ENCODE data around the gene MBTPS2. TPM values are rescaled to one million over a fixed set of nuclear protein-coding genes. Genes with fewer than 3 reads are reported as not detected.
A peak's percentile ranks its signal among the peaks of the same experiment; 100 is the strongest.

MBTPS2 gene
- 13.6 TPM for total RNA-seq

- Histone ChIP-seq H3K9ac (ENCODE audit: low read depth in 1 of 3, low read length in 3 of 3) (peak within 1 kb of the TSS; percentile 83 to 93 (median 92)), H3K4me1 (ENCODE audit: control insufficient read depth in 3 of 3, insufficient read depth in 3 of 3, low read length in 3 of 3) (peaks cover 0 to 7% (median 2%) of the 10 kb centered on the region in 3 donors), H3K27me3 (ENCODE audit: control insufficient read depth in 3 of 3, insufficient read depth in 3 of 3, low read length in 3 of 3) (no peaks in the 10 kb centered on the region), H3K4me3 (ENCODE audit: low read length in 3 of 3) (peak within 1 kb of the TSS; percentile 80 to 85 (median 83)), H3K27ac (ENCODE audit: low read depth, low read length) (peak within 1 kb of the TSS; percentile 86), H3K9me3 (ENCODE audit: control insufficient read depth in 3 of 3, low read length in 3 of 3) (no peaks in the 10 kb centered on the region), H3K36me3 (ENCODE audit: control insufficient read depth in 3 of 3, insufficient read depth in 3 of 3, low read length in 3 of 3) (peaks cover 0 to 2% (median 0%) of the 10 kb centered on the region in 3 donors)
Observed at GRCh38 chrX:21839334-21840192, at the start of gene MBTPS2. MBTPS2 (plus strand) TSS chrX:21839617; CDS start chrX:21839735, 118 bp downstream.

GRCh38 chrX:21798677-21799219 is 40.7 kb upstream of the MBTPS2 start:
- H3K27me3 ChIP-seq (ENCODE audit: control insufficient read depth in 3 of 3, insufficient read depth in 3 of 3, low read length in 3 of 3) = no peaks in the 10 kb centered on the region
- H3K9me3 ChIP-seq (ENCODE audit: control insufficient read depth in 3 of 3, low read length in 3 of 3) = no peaks in the 10 kb centered on the region
- H3K9ac ChIP-seq (ENCODE audit: low read depth in 1 of 3, low read length in 3 of 3) = no peak overlapping the region
- peak overlapping the region; percentile 86 for H3K27ac ChIP-seq (ENCODE audit: low read depth, low read length)
- H3K4me3 ChIP-seq (ENCODE audit: low read length in 3 of 3) = peak overlapping the region in 1 of 3 donors; percentile 1
- H3K4me1 ChIP-seq (ENCODE audit: control insufficient read depth in 3 of 3, insufficient read depth in 3 of 3, low read length in 3 of 3) = peaks cover 8 to 26% (median 14%) of the 10 kb centered on the region in 3 donors
- no peaks in the 10 kb centered on the region for H3K36me3 ChIP-seq (ENCODE audit: control insufficient read depth in 3 of 3, insufficient read depth in 3 of 3, low read length in 3 of 3)

- Histone ChIP-seq H3K4me1 (ENCODE audit: control insufficient read depth in 3 of 3, insufficient read depth in 3 of 3, low read length in 3 of 3) (peaks cover 8 to 26% (median 14%) of the 10 kb centered on the region in 3 donors), H3K36me3 (ENCODE audit: control insufficient read depth in 3 of 3, insufficient read depth in 3 of 3, low read length in 3 of 3) (no peaks in the 10 kb centered on the region), H3K9ac (ENCODE audit: low read depth in 1 of 3, low read length in 3 of 3) (peak overlapping the region; percentile 24 to 65 (median 30)), H3K4me3 (ENCODE audit: low read length in 3 of 3) (peak overlapping the region in 1 of 3 donors; percentile 7), H3K9me3 (ENCODE audit: control insufficient read depth in 3 of 3, low read length in 3 of 3) (no peaks in the 10 kb centered on the region), H3K27me3 (ENCODE audit: control insufficient read depth in 3 of 3, insufficient read depth in 3 of 3, low read length in 3 of 3) (no peaks in the 10 kb centered on the region), H3K27ac (ENCODE audit: low read depth, low read length) (peak overlapping the region; percentile 86)
Observed at GRCh38 chrX:21799767-21800166, 39.6 kb upstream of the MBTPS2 start.

GRCh38 chrX:21800344-21800770 is 39.1 kb upstream of the MBTPS2 start:
- H3K4me1 ChIP-seq (ENCODE audit: control insufficient read depth in 3 of 3, insufficient read depth in 3 of 3, low read length in 3 of 3) = peaks cover 8 to 26% (median 14%) of the 10 kb centered on the region in 3 donors

DNA sequence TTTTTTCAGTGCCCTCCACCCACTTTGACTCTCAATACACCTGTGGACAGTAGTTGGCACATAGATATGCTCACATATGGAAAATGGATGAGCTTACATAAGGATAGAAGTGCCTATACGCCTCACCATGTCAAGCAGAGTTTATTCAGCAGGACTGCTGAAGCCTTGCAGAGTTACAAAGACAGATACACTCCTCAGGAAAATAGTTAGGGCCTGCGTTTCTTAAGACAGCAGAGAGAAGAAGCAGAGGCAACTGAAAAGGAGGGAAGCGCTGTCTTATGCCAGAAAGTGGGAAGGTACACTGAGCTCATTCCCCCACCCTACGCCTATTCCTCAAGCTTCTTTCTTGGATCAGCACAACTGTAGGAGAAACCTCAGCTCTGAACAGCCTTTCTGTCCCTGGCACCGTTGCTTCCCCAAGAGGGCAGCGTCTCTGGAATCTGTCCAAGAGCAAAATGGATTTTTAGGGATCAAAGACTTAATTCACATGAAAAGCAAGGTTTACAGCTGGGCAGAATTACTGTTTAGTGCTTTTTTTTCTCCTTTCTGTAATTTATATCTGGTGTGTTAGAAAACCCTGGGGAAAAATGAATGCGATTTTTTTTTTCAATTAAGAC is 37.3 kb upstream of the MBTPS2 start:
- Histone ChIP-seq H3K4me3 (ENCODE audit: low read length in 3 of 3) (no peak overlapping the region), H3K4me1 (ENCODE audit: control insufficient read depth in 3 of 3, insufficient read depth in 3 of 3, low read length in 3 of 3) (peaks cover 8 to 26% (median 14%) of the 10 kb centered on the region in 3 donors), H3K27ac (ENCODE audit: low read depth, low read length) (no peak overlapping the region), H3K27me3 (ENCODE audit: control insufficient read depth in 3 of 3, insufficient read depth in 3 of 3, low read length in 3 of 3) (no peaks in the 10 kb centered on the region), H3K9ac (ENCODE audit: low read depth in 1 of 3, low read length in 3 of 3) (no peak overlapping the region), H3K9me3 (ENCODE audit: control insufficient read depth in 3 of 3, low read length in 3 of 3) (no peaks in the 10 kb centered on the region), H3K36me3 (ENCODE audit: control insufficient read depth in 3 of 3, insufficient read depth in 3 of 3, low read length in 3 of 3) (no peaks in the 10 kb centered on the region)

More at GRCh38 chrX:21800344-21800770, 39.1 kb upstream of the MBTPS2 start:
- Histone ChIP-seq H3K9ac (ENCODE audit: low read depth in 1 of 3, low read length in 3 of 3) (no peak overlapping the region), H3K36me3 (ENCODE audit: control insufficient read depth in 3 of 3, insufficient read depth in 3 of 3, low read length in 3 of 3) (no peaks in the 10 kb centered on the region), H3K9me3 (ENCODE audit: control insufficient read depth in 3 of 3, low read length in 3 of 3) (no peaks in the 10 kb centered on the region), H3K27ac (ENCODE audit: low read depth, low read length) (peak overlapping the region; percentile 86), H3K4me3 (ENCODE audit: low read length in 3 of 3) (no peak overlapping the region), H3K27me3 (ENCODE audit: control insufficient read depth in 3 of 3, insufficient read depth in 3 of 3, low read length in 3 of 3) (no peaks in the 10 kb centered on the region)

DNA sequence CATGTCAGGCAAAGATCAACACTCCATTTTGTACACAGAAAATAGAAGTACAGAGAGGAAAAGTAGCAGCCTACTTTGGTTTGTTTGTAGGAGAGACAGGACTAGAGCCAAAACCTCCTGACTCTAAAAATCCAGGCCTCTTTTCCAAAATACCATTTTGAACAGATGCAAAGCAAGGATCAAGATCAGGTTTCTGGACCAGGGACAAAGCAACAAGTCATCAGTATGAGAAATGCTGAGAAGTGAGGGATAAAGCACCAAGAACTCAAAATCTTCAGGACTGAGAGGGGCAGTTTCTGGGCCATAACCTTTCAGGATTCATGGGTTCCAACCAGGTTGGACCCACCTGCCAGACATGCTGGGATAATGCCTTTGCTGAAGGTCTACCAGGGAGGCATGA is 36.6 kb upstream of the MBTPS2 start:
- peaks cover 8 to 26% (median 14%) of the 10 kb centered on the region in 3 donors for H3K4me1 ChIP-seq (ENCODE audit: control insufficient read depth in 3 of 3, insufficient read depth in 3 of 3, low read length in 3 of 3)
- H3K27me3 ChIP-seq (ENCODE audit: control insufficient read depth in 3 of 3, insufficient read depth in 3 of 3, low read length in 3 of 3) = no peaks in the 10 kb centered on the region
- H3K4me3 ChIP-seq (ENCODE audit: low read length in 3 of 3) = no peak overlapping the region
- no peak overlapping the region for H3K27ac ChIP-seq (ENCODE audit: low read depth, low read length)
- H3K36me3 ChIP-seq (ENCODE audit: control insufficient read depth in 3 of 3, insufficient read depth in 3 of 3, low read length in 3 of 3) = no peaks in the 10 kb centered on the region
- H3K9ac ChIP-seq (ENCODE audit: low read depth in 1 of 3, low read length in 3 of 3) = no peak overlapping the region
- no peaks in the 10 kb centered on the region for H3K9me3 ChIP-seq (ENCODE audit: control insufficient read depth in 3 of 3, low read length in 3 of 3)

GRCh38 chrX:21806691-21807090 is 32.7 kb upstream of the MBTPS2 start:
- Histone ChIP-seq H3K27ac (ENCODE audit: low read depth, low read length) (no peak overlapping the region), H3K27me3 (ENCODE audit: control insufficient read depth in 3 of 3, insufficient read depth in 3 of 3, low read length in 3 of 3) (no peaks in the 10 kb centered on the region), H3K36me3 (ENCODE audit: control insufficient read depth in 3 of 3, insufficient read depth in 3 of 3, low read length in 3 of 3) (no peaks in the 10 kb centered on the region), H3K9ac (ENCODE audit: low read depth in 1 of 3, low read length in 3 of 3) (no peak overlapping the region), H3K9me3 (ENCODE audit: control insufficient read depth in 3 of 3, low read length in 3 of 3) (peaks cover 0 to under 1% (median 0%) of the 10 kb centered on the region in 3 donors), H3K4me1 (ENCODE audit: control insufficient read depth in 3 of 3, insufficient read depth in 3 of 3, low read length in 3 of 3) (peaks cover 4 to 8% (median 7%) of the 10 kb centered on the region in 3 donors), H3K4me3 (ENCODE audit: low read length in 3 of 3) (no peak overlapping the region)

- no peaks in the 10 kb centered on the region for H3K36me3 ChIP-seq (ENCODE audit: control insufficient read depth in 3 of 3, insufficient read depth in 3 of 3, low read length in 3 of 3)
Observed at GRCh38 chrX:21811832-21812231, 27.6 kb upstream of the MBTPS2 start.

DNA sequence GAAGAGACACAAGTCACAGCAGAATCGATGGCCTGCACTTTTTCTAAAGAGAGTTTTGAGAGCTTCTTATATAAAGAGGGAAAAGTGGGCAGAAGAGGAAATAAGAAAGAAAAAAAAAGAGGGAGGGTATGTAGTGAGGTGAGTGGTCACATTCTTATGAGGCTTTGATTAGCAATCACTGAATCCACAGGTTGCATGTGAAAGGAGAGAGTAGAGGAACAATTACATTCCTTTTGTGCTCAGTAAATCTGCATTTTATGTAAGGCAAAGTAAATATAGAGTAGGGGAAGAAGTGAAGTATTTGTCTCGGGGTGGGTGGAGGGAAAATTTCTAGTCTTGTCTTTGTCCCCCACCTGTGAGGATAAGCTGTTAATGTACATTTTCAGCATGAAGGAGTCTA is 26.8 kb upstream of the MBTPS2 start:
- H3K9me3 ChIP-seq (ENCODE audit: control insufficient read depth in 3 of 3, low read length in 3 of 3) = peaks cover 0 to 2% (median 0%) of the 10 kb centered on the region in 3 donors
- no peaks in the 10 kb centered on the region for H3K27me3 ChIP-seq (ENCODE audit: control insufficient read depth in 3 of 3, insufficient read depth in 3 of 3, low read length in 3 of 3)
- no peaks in the 10 kb centered on the region for H3K36me3 ChIP-seq (ENCODE audit: control insufficient read depth in 3 of 3, insufficient read depth in 3 of 3, low read length in 3 of 3)

More at GRCh38 chrX:21811832-21812231, 27.6 kb upstream of the MBTPS2 start:
- H3K27me3 ChIP-seq (ENCODE audit: control insufficient read depth in 3 of 3, insufficient read depth in 3 of 3, low read length in 3 of 3) = no peaks in the 10 kb centered on the region
- H3K4me3 ChIP-seq (ENCODE audit: low read length in 3 of 3) = no peak overlapping the region
- no peak overlapping the region for H3K27ac ChIP-seq (ENCODE audit: low read depth, low read length)
- peaks cover 0 to 2% (median 0%) of the 10 kb centered on the region in 3 donors for H3K9me3 ChIP-seq (ENCODE audit: control insufficient read depth in 3 of 3, low read length in 3 of 3)
- no peaks in the 10 kb centered on the region for H3K4me1 ChIP-seq (ENCODE audit: control insufficient read depth in 3 of 3, insufficient read depth in 3 of 3, low read length in 3 of 3)
- H3K9ac ChIP-seq (ENCODE audit: low read depth in 1 of 3, low read length in 3 of 3) = no peak overlapping the region

More for the DNA sequence above, 26.8 kb upstream of the MBTPS2 start:
- Histone ChIP-seq H3K27ac (ENCODE audit: low read depth, low read length) (no peak overlapping the region), H3K4me1 (ENCODE audit: control insufficient read depth in 3 of 3, insufficient read depth in 3 of 3, low read length in 3 of 3) (no peaks in the 10 kb centered on the region), H3K9ac (ENCODE audit: low read depth in 1 of 3, low read length in 3 of 3) (no peak overlapping the region), H3K4me3 (ENCODE audit: low read length in 3 of 3) (no peak overlapping the region)
